ENCODE results near the gene HYAL1.

Gene HYAL1

DNA sequence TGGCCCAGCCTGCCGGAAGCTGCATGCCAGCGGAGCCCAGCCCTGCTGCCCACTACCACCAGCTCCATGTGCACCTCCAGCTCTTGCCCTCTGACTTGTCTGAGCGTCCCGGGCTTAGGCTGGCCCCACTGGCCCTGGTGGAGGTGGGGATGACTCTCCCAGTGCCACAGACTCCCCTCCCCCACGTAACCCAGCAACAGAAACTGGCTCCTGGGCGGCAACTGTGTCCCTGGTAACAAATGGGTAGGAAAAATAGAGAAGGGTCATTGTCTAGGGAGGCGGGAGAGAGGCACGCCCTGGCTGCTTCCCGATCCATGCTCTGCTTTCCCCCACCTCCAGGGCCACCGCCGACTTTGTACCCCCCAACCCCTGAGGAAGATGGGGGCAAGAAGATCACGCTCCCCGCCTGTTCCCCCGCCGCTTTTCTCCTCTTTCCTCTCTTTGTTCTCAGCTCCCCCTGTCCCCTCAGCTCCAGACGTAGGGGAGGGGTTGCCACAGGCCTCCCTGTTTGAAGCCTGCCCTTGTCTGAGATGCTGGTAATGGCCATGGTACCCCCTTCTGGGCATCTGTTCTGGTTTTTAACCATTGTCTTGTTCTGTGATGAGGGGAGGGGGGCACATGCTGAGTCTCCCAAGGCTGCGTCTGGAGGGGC, 45.2 kb downstream of the HYAL1 start:
- DNase-seq: no peak

DNA sequence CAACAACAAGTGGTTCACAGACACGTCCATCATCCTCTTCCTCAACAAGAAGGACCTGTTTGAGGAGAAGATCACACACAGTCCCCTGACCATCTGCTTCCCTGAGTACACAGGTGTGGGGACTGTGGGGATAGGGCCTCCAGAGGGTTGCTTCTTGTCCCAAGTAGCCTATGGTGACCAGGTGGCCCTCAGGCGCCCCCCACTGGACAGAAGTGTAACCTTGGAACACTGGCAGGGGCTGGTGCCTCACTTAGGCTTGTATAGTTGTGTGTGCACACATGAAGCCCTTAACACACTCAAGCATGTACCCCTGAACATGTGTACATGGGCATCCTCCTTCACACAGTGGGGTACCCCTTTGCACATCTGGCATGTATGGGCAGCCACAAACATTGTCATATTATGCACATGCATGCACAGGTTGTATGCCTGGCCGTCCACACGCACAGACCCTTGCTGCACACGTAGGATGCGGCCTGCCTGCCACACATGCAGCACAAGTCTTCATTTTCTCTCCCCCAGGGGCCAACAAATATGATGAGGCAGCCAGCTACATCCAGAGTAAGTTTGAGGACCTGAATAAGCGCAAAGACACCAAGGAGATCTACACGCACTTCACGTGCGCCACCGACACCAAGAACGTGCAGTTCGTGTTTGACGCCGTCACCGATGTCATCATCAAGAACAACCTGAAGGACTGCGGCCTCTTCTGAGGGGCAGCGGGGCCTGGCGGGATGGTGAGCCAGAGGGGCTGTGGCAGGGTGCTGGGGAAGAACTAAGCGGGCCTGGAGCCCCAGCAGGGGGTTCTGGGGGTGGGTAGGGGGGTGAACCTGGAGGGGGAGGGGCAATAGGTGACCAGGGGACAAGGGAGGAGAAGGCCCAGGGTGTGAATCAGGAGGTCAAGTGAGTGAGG, 46.1 kb downstream of the HYAL1 start:
- no peak for DNase-seq

- DNase-seq: no peak
These were observed 48.1 kb downstream of the HYAL1 start for GRCh38 chr3:50255251-50255615.

GRCh38 chr3:50254577-50255250, 48.7 kb downstream of the HYAL1 start:
- DNase-seq: no peak

- no peak for DNase-seq
These were observed 52.2 kb downstream of the HYAL1 start for GRCh38 chr3:50251220-50251619.

DNA sequence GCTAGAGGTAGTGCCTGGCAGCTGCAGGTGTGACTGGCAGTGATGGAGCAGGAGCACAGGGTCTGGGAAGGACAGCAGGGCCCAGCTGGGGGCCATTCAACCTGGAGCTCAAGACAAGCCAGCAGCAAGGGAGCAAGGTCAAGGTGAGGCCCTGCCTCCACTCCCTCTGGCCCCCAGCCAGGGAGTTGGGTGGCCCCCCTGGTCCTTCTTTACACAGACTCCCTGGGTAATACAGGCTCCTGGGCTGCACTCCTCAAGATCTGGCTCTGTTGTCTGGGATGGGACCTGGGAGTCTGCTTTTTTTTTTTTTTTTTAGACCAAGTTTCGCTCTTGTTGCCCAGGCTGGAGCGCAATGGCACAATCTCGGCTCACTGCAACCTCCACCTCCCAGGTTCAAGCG, 52.9 kb downstream of the HYAL1 start:
- no peak for DNase-seq

Data from activated CD4-positive, alpha-beta T cell treated with anti-CD3 and anti-CD28 coated beads for 1 hour (primary cell).